HK-2 (cell line): ENCODE data around the gene ALMS1.
"Not testable (repeated sequence)": the region's sequence is repeated elsewhere in the genome, so short reads cannot be mapped to it uniquely, and the experiment has no call there.

Source experiments
- DNase-seq: peaks from one replicate; pipeline ENCODE4 v3.0.0-alpha.2; 2018; ENCODE audit not compliant: unreplicated experiment

The ALMS1 gene

GRCh38 chr2:73503992-73504570 lies 118.4 kb downstream of the ALMS1 start:
- DNase-seq = no peak

DNA sequence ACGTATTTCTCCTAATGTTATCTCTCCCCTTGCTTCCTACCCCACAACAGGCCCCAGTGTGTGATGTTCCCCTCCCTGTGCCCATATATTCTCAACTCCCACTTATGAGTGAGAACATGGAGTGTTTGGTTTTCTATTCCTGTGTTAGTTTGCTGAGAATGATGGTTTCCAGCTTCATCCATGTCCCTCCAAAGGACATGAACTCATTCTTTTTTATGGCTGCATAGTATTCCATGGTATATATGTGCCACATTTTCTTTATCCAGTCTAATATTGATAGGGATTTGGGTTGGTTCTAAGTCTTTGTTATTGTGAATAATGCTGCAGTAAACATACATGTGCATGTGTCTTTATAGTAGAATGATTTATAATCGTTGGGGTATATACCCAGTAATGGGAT lies 119.2 kb downstream of the ALMS1 start:
- DNase-seq = not testable (repeated sequence)

- not testable (repeated sequence) for DNase-seq
These were observed 124.8 kb downstream of the ALMS1 start for GRCh38 chr2:73510470-73510869.

DNA sequence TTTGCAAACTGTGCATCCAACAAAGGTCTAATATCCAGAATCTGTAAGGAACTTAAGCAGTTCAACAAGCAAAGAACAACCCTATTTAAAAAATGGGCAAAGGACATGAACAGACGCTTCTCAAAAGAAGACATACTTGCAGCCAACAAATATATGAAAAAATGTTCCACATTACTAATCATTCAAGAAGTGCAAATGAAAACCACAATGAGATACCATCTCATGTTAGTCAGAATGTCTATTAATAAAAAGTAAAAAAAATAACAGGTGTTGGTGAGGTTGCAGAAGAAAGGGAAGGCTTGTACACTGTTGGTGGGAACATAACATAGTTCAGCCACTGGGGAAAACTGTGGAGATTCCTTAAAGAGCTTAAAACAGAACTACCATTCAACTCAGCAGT lies 130.4 kb downstream of the ALMS1 start:
- DNase-seq = no peak

DNA sequence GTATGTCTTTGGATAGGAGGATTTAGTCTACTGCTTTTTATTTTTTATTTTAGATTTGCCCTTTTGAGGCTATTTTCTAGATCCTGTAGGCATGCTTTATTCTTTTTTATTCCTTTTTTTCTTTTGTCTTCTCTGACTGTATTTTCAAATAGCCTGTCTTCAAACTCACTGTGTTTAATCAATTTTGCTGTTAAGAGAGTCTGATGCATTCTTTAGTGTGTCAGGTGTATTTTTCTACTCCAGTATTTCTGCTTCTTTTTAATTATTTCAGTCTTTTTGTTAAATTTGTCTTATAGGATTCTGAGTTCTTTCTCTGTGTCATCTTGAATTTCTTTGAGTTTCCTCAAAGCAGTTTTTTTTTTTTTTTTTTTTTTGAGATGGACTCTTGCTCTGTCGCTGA lies 143.1 kb downstream of the ALMS1 start:
- DNase-seq = no peak

GRCh38 chr2:73530773-73531172 lies 145.1 kb downstream of the ALMS1 start:
- not testable (repeated sequence) for DNase-seq

DNA sequence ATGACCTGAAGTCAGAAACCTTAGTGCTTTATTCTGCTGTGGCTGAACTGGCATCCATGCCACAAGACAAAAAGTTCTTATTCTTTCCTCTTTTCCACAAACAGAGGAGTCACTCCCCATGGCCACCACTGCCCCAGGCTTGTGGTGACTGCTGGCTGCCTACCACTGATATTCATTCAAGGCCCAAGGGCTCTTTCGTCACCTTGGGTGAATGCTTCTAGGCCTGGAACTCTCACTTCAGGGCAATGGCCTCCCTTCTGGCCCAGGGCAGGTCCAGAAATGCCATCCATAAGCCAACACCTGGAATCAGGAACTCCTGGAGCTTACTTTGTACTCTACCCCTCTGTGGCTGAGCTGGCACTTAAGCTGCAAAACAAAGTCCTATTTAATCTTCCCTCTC lies 146.7 kb downstream of the ALMS1 start:
- DNase-seq = no peak

GRCh38 chr2:73536133-73536840 lies 150.7 kb downstream of the ALMS1 start:
- no peak for DNase-seq

DNA sequence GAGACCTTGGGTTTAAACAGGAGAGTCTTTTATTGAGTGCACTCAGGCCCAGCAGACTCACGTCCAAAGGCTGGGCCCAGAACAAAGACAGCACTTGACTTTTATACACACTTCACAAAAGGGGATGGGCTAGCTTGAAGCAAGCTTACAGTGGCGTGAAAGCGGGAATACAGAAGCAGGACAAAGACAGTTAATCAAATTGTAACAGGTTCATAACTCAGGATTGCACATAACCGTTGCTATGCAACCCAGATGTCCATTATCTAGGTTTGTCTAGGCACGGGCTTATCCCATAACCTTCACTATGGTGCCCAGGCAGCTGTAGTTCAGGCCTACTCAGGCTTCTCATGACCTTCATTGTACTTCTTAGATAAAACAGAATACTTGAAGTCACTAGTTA lies 175.2 kb downstream of the ALMS1 start:
- not testable (repeated sequence) for DNase-seq

- no peak for DNase-seq
These were observed 175.8 kb downstream of the ALMS1 start for GRCh38 chr2:73561422-73561821.

DNA sequence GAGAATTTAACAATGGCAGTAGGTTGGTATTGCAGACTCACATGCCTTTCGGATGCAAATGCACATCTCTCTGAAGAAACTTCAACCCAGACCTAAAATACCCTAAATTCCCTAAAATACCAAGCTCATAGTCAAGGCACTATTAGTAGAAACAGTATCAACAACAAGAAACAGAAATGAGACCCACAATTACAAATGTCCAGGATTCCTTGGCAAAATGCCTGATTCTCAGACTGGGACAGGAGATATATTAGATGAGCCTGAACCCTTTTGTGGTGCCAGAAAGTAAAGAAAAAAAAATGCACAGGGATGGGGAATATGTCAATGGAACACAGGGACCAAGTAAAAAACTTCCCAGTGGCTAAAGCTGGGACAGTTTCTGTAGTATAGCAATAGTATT lies 179.3 kb downstream of the ALMS1 start:
- DNase-seq = no peak

- no peak for DNase-seq
These were observed 180.7 kb downstream of the ALMS1 start for GRCh38 chr2:73566288-73566878.

GRCh38 chr2:73575261-73575660 lies 189.6 kb downstream of the ALMS1 start:
- no peak for DNase-seq

DNA sequence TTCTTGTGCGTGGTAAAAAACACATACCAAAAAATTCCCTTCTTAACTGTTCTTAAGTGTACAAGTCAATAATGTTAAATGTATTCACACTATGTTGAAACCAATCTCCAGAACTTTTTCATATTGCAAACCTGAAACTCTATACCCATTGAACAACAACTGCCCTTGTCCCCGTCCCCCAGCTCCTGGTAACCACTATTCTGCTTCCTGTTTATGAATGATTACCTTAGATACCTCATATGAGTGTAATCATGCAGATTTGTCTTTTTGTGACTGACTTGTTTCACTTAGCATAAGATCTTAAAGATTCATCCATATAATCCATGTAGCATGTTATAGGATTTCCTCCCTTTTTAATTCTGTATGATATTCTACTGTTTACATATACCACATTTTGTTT lies 196.7 kb downstream of the ALMS1 start:
- DNase-seq = no peak

DNA sequence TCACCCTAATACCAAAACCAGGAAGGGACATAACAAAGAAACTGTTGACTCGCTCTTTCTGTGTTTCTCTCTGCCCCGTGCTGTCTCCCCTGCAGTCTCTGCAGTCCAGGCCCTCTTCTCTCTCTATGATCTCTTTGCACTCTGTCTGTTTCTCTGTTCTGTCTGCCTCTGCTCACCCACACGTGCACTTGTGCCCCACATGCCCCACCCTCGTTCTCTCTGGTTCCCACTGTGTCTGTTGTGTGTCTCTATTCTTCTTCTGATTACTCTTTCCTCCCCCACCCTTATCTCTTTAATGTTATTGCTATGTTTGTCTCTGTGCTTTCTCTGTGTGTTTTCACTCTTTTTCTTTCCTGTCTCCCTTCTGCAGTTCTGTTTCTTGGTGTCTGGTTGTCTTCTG lies 202.5 kb downstream of the ALMS1 start:
- DNase-seq = no peak

- DNase-seq = no peak
These were observed 208.0 kb downstream of the ALMS1 start for GRCh38 chr2:73593680-73594079.

- DNase-seq = no peak
These were observed 208.6 kb downstream of the ALMS1 start for GRCh38 chr2:73594251-73594650.

DNA sequence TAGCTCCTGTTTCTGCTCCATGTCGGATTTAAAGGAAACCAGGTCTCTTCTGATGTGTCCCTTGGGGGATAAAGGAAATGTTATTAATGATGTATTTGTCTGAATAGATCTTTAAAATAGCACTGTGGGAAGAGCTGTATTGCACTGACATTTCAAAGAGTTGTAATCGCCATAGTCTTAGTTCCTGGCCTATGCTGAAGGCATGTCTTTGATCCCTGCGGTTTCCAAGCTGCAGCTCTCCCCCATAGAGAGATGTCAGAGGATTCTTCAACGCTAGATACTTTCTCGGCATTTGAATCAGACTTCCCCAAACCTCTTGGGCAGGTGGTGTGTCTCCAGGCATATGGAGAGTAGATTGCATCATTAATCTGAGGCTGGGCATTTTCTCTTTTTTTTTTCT lies 216.1 kb downstream of the ALMS1 start:
- no peak for DNase-seq

DNA sequence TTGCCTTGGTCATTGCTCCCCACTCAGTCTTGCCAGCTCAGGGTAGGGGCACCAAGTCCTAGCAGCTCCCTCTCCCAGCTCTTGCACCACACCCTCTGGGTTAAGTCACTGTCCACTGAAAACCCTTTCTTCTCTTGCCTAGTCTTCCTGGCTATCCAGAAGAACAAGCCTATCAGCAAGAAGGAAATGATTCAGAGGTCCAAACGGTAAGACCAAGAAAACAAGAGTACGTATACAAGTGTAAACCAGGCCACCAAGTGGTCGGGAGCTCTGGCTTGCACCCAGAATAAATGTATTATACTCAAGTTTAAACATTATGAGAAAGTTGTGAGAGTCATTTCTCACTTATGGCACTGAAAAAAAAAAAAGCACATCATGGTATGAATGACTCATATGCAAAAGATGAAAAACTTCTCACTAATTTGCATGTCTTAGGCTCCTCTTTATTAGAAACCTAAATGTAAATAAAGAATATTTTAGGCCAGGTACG lies 217.5 kb downstream of the ALMS1 start:
- not testable (repeated sequence) for DNase-seq

DNA sequence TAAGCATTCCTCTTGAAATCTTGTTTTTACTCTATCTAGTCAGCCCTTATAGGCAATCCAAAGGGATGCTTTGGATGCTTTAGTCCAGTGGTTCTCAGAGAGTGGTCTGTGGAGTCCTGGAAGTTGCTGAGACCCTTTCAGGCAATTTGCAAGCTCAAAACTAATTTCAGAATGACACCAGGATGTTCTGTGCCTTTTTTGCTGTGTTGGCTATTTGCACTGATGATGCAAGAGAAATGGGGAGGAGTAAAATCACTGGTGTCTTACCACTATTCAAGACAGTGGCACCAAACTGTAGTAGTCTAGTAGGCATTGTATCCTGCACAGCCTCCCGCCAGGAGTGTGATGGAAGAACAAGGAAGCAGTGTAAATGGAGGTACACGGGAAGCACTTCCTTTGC lies 219.0 kb downstream of the ALMS1 start:
- DNase-seq = not testable (repeated sequence)

- no peak for DNase-seq
These were observed 224.5 kb downstream of the ALMS1 start for GRCh38 chr2:73610111-73610510.

DNA sequence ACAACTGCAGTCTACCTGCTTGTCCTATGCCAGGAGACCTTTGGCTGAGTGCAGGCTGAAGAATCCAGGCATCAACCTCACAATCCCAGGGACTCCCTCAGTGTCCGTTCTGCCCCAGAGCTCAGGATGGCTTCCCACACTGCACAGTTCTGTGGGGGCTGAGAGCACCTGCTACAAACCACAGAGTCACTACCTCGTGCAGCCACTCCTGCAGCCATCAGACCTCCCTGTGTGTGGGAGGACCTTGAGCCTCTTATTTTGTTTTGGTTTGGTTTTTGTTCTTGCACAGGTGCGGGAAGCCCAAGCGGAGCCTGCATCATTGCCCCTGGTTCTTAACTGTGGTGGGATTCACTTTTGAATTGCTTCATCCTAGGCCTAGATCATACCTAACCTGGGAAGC lies 225.6 kb downstream of the ALMS1 start:
- no peak for DNase-seq

DNA sequence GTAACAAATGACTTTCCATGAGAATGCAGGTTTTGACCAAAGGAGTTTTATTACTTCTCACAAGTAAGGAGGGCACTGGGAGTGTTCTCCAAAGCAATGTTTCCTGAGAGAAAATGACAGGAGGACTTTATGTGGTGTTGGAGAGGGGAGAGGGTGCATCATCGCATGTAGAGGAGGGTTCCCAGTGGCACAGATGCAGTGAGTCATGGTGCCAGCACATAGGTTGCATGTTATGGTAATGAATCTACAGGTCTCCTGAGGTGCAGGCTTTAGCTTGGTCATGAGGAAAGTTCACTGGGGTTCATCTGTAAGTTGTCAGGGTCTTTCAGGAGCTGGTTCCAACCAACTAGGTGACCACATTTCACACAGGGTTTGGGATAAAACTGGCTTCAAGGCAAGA lies 226.2 kb downstream of the ALMS1 start:
- no peak for DNase-seq
